GM13977 (cell line): ENCODE data around the gene P4HA2.
"Not testable (repeated sequence)": the region's sequence is repeated elsewhere in the genome, so short reads cannot be mapped to it uniquely, and the experiment has no call there.

Source experiments
- DNase-seq: peaks from one replicate; pipeline ENCODE4 v3.0.0; 2012; ENCODE audit warnings: low spot score
- CTCF ChIP-seq: IDR thresholded peaks from 2 replicates; pipeline ENCODE4 v1.5.1; 2012; ENCODE audit warnings: mild to moderate bottlenecking, control low read depth; ENCODE audit not compliant: insufficient read depth; ENCODE audit errors: extremely low read depth, missing control alignments
- in situ Hi-C: fragments of 300-500 bp; cut with MboI; formaldehyde crosslinking; loops from one replicate; pipeline ENCODE4 v1.12.0; 2022; ENCODE audit warnings: low sequenced_read_pairs, low pct_unique_long_range_greater_than_20kb, mixed read lengths, inconsistent platforms; ENCODE audit not compliant: unreplicated experiment

The P4HA2 gene

GRCh38 chr5:132176987-132177386, 50.7 kb downstream of the P4HA2 start:
- TF ChIP-seq CTCF = peak; percentile 34
- in situ Hi-C loops = no loop called here
- peak; percentile 60 for DNase-seq

GRCh38 chr5:132176521-132176945, 51.1 kb downstream of the P4HA2 start:
- TF ChIP-seq CTCF = no peak
- no peak for DNase-seq
- in situ Hi-C loops = no loop called here

GRCh38 chr5:132162945-132163344, 64.7 kb downstream of the P4HA2 start:
- in situ Hi-C loops = no loop called here
- TF ChIP-seq CTCF = no peak

GRCh38 chr5:132161574-132162326, 65.9 kb downstream of the P4HA2 start:
- DNase-seq, in situ Hi-C loops: not testable (repeated sequence)

More at GRCh38 chr5:132162945-132163344, 64.7 kb downstream of the P4HA2 start:
- no peak for DNase-seq

GRCh38 chr5:132156413-132156812, 71.2 kb downstream of the P4HA2 start:
- in situ Hi-C loops = no loop called here
- TF ChIP-seq CTCF = no peak
- DNase-seq = no peak

- no peak for TF ChIP-seq CTCF
- DNase-seq = no peak
- in situ Hi-C loops = no loop called here
Measured at GRCh38 chr5:132150565-132150964, 77.1 kb downstream of the P4HA2 start.

GRCh38 chr5:132147663-132148062, 80.0 kb downstream of the P4HA2 start:
- in situ Hi-C loops = no loop called here
- no peak for DNase-seq
- no peak for TF ChIP-seq CTCF

- DNase-seq, in situ Hi-C loops: not testable (repeated sequence)
Measured at GRCh38 chr5:132145326-132145725, 82.3 kb downstream of the P4HA2 start.
